Activated CD8-positive, alpha-beta memory T cell treated with anti-CD3 and anti-CD28 coated beads, Interleukin-2, amount 50 U/mL, for 4 hours (primary cell): ENCODE data around the gene CFB.
"Not testable (repeated sequence)": the region's sequence is repeated elsewhere in the genome, so short reads cannot be mapped to it uniquely, and the experiment has no call there.

Experiments
- DNase-seq: peaks from one replicate; pipeline ENCODE4 v3.0.0-alpha.2; 2020

CFB gene

GRCh38 chr6:31971993-31972708 lies 26.3 kb downstream of the CFB start, which contains the start of gene DXO:
Gene DXO, minus strand, starts transcription at chr6:31972138. Its CDS starts 463 bp downstream, at chr6:31971675.
- peak; percentile 98 for DNase-seq

- DNase-seq = no peak
Observed at GRCh38 chr6:31972709-31973350, 26.9 kb downstream of the CFB start.

- not testable (repeated sequence) for DNase-seq
Observed at GRCh38 chr6:31976065-31976464, 30.2 kb downstream of the CFB start.

GRCh38 chr6:31977816-31978431 lies 32.0 kb downstream of the CFB start:
- no peak for DNase-seq

GRCh38 chr6:31978831-31979230 lies 32.9 kb downstream of the CFB start:
- DNase-seq = no peak

- no peak for DNase-seq
Observed at GRCh38 chr6:31979238-31979898, 33.5 kb downstream of the CFB start.

GRCh38 chr6:31980195-31980876 lies 34.4 kb downstream of the CFB start:
- DNase-seq = not testable (repeated sequence)

- DNase-seq = not testable (repeated sequence)
Observed at GRCh38 chr6:31980998-31981397, 35.1 kb downstream of the CFB start.

GRCh38 chr6:31981744-31982143 lies 35.8 kb downstream of the CFB start, which contains the start of gene C4A:
Gene C4A, plus strand, starts transcription at chr6:31982057. Its CDS starts 51 bp downstream, at chr6:31982108.
- not testable (repeated sequence) for DNase-seq

GRCh38 chr6:31989363-31989762 lies 43.5 kb downstream of the CFB start:
- not testable (repeated sequence) for DNase-seq

GRCh38 chr6:31994421-31994820 lies 48.5 kb downstream of the CFB start:
- not testable (repeated sequence) for DNase-seq

- not testable (repeated sequence) for DNase-seq
Observed at GRCh38 chr6:31996385-31996784, 50.5 kb downstream of the CFB start.
